Measurements from ENCODE around the gene GMCL1. TPM values are rescaled to one million over a fixed set of nuclear protein-coding genes. Genes with fewer than 3 reads are reported as not detected.
A peak's percentile ranks its signal among the peaks of the same experiment; 100 is the strongest.

Gene GMCL1
- total RNA-seq (2016; rRNA removed; fragmentation: Illumina TruSeq; extraction: Trizol): 18.7 and 24.0 TPM in 2 replicates
- total RNA-seq (2016; cell fraction: cytosol; rRNA removed; fragmentation: Illumina TruSeq; extraction: Trizol; ENCODE audit: low read depth): 4.9 and 5.0 TPM in 2 replicates
- total RNA-seq (2016; cell fraction: insoluble cytoplasmic fraction; rRNA removed; fragmentation: Illumina TruSeq; extraction: Trizol): 19.7 and 21.7 TPM in 2 replicates
- total RNA-seq (2016; cell fraction: membrane; rRNA removed; fragmentation: Illumina TruSeq; extraction: Trizol): 16.6 and 19.2 TPM in 2 replicates
- 19.6 and 26.0 TPM in 2 replicates for total RNA-seq (2016; cell fraction: nucleus; rRNA removed; fragmentation: Illumina TruSeq; extraction: Trizol)
- 13.3 and 24.0 TPM in 2 replicates for polyA plus RNA-seq (2011; rRNA removed)
- 6.6 and 11.0 TPM in 2 replicates for polyA plus RNA-seq (2011; cell fraction: cytosol; rRNA removed)
- 6.5 and 10.4 TPM in 2 replicates for polyA plus RNA-seq (2011; cell fraction: nucleus; rRNA removed)
- 13.2 and 20.8 TPM in 2 replicates for polyA plus RNA-seq (2012)
- polyA plus RNA-seq (2016; cell fraction: cytosol; fragmentation: Illumina TruSeq; extraction: Trizol; ENCODE audit: low read depth): 3.7 and 4.0 TPM in 2 replicates
- 28.8 and 30.2 TPM in 2 replicates for polyA plus RNA-seq (2016; cell fraction: insoluble cytoplasmic fraction; fragmentation: Illumina TruSeq; extraction: Trizol; ENCODE audit: low read depth)
- polyA plus RNA-seq (2016; cell fraction: membrane; fragmentation: Illumina TruSeq; extraction: Trizol; ENCODE audit: low read depth): 15.5 and 15.6 TPM in 2 replicates
- polyA plus RNA-seq (2016; cell fraction: nucleus; fragmentation: Illumina TruSeq; extraction: Trizol; ENCODE audit: insufficient read depth, low read depth): 30.9 and 40.5 TPM in 2 replicates
- 3.9 and 9.7 TPM in 2 replicates for polyA minus RNA-seq (2011; rRNA and poly(A)+ RNA removed; ENCODE audit: low replicate concordance)
- polyA minus RNA-seq (2011; cell fraction: cytosol; rRNA and poly(A)+ RNA removed): 10.1 and 12.1 TPM in 2 replicates
- 15.8 and 18.9 TPM in 2 replicates for polyA minus RNA-seq (2011; cell fraction: nucleus; rRNA and poly(A)+ RNA removed)
- percentile 81 among the genes with signal in this experiment for Bru-seq, nascent RNA
- percentile 77 among the genes with signal in this experiment for BruChase-seq, experiment 1, labeled RNA remaining after a 6-hour chase
- BruChase-seq, experiment 2, labeled RNA remaining after a 2-hour chase: percentile 84 among the genes with signal in this experiment
- long read RNA-seq, experiment 1, full-length matches to known transcripts: 18 of 27 reads
- long read RNA-seq, experiment 1, partial matches to known transcripts: 8 of 27 reads
- long read RNA-seq, experiment 1, other reads (novel, unspliced or antisense): 1 of 27 reads
- long read RNA-seq, experiment 2, full-length matches to known transcripts: 1 of 16 reads
- long read RNA-seq, experiment 2, partial matches to known transcripts: 0 of 16 reads
- long read RNA-seq, experiment 2, other reads (novel, unspliced or antisense): 15 of 16 reads

- POLR2A ChIA-PET: interaction anchor here (0.6 to 4.1 kb wide), 8 partner anchors 12 to 453 kb away, joined by 3 to 29 read pairs (median 4); partner anchors contain the start of genes ANXA4 and SNRNP27
- H2AFZ ChIP-seq (ENCODE audit: low read length): peak within 1 kb of the TSS; percentile 96
- peak within 1 kb of the TSS; percentile 93 for H3K9ac ChIP-seq (ENCODE audit: insufficient read depth, low read depth, low read length)
- DNase-seq (ENCODE audit: low spot score): peak; percentile 94
- H3K27ac ChIP-seq (ENCODE audit: extremely low read length, insufficient read depth, low read length): peak within 1 kb of the TSS; percentile 93
- H3K27me3 ChIP-seq (ENCODE audit: control insufficient read depth in 1 of 2, insufficient read depth in 2 of 2, low read length in 2 of 2): no peaks in the 10 kb centered on the region; a peak in 1 of 5 replicates
- H3K36me3 ChIP-seq (replicated peaks in 1 of 2; ENCODE audit: control insufficient read depth in 1 of 2, insufficient read depth in 2 of 2, low read length in 2 of 2): no peaks in the 10 kb centered on the region; a peak in 3 of 5 replicates
- peak; percentile 90 for FAIRE-seq
- peak; percentile 91 for ATAC-seq
- intact Hi-C loops (cut with micrococcal nuclease; ENCODE audit: unreplicated experiment): loop anchor here (1.0 to 5.0 kb wide), 2 partner anchors 88 to 187 kb away; partner anchors contain the start of gene AAK1
- in situ Hi-C loops (cut with HindIII; ENCODE audit: extremely low pct_ligation_motif_present, low pct_unique_long_range_greater_than_20kb): no loop called here
- no peaks in the 10 kb centered on the region for H3K9me3 ChIP-seq (ENCODE audit: low read length)
- peak within 1 kb of the TSS; percentile 82 to 96 (median 93) for H3K4me3 ChIP-seq (replicated peaks in 1 of 3; ENCODE audit: insufficient read depth in 1 of 3, low read depth in 2 of 3, low read length in 3 of 3)
- 2% methylated on average over 35 of the region's 74 CpGs for WGBS (ENCODE audit: low lambda C conversion rate)
- H3K4me2 ChIP-seq (ENCODE audit: low read depth, low read length): peak within 1 kb of the TSS; percentile 97
- CTCF ChIA-PET (ENCODE audit: low intra/inter-chr PET ratio, low total read pairs): no interaction called here
- H3K79me2 ChIP-seq (ENCODE audit: insufficient read depth, low read length): peaks cover 47% of the 10 kb centered on the region
- peaks cover 5% of the 10 kb centered on the region; the same call in 1 of the 2 replicates for H4K20me1 ChIP-seq (ENCODE audit: insufficient read depth, low read length)
- TSS peak; percentile 44 for BruUV-seq (replicated peaks)
- peaks cover 54% of the 10 kb centered on the region for H3K4me1 ChIP-seq (ENCODE audit: insufficient read depth, low read length)
- TF ChIP-seq MATR3 (CRISPR knock-in tag; IDR thresholded peaks at IDR 0.05) (no peak), ZSCAN21 (CRISPR knock-in tag; IDR thresholded peaks at IDR 0.05; ENCODE audit: borderline replicate concordance) (peak; percentile 94), ZNF256 (CRISPR knock-in tag; conservative IDR thresholded peaks at IDR 0.05) (no peak; the same call in 1 of the 2 replicates), CC2D1A (CRISPR knock-in tag; IDR thresholded peaks at IDR 0.05) (0 out of 2 replicates have a peak, but pooled peaks have one; percentile 20), ZNF607 (CRISPR knock-in tag; IDR thresholded peaks at IDR 0.05; ENCODE audit: borderline replicate concordance) (peak; percentile 98), ETS1 (CRISPR knock-in tag; IDR thresholded peaks at IDR 0.05) (no peak), ATF6 (CRISPR knock-in tag; conservative IDR thresholded peaks at IDR 0.05) (0 out of 2 replicates have a peak, but pooled peaks have one; percentile 64), ZBTB26 (CRISPR knock-in tag; IDR thresholded peaks at IDR 0.05; ENCODE audit: borderline replicate concordance) (no peak; the same call in none of the 2 replicates), E2F5 (CRISPR knock-in tag; conservative IDR thresholded peaks at IDR 0.05) (peak; percentile 81)
These were observed at the start of gene GMCL1 for GRCh38 chr2:69829256-69830044. GMCL1 (plus strand) TSS chr2:69829660; CDS start chr2:69829893, 233 bp downstream.
